HG03280 (cell line): Measurements from ENCODE around the gene CEP131.

Experiments
- ATAC-seq: cut with Tn5 transposase; IDR thresholded peaks from one replicate; pipeline ENCODE4 v1.9.1; 2021; ENCODE audit warnings: mild to moderate bottlenecking, moderate library complexity; ENCODE audit not compliant: unreplicated experiment

CEP131 gene

DNA sequence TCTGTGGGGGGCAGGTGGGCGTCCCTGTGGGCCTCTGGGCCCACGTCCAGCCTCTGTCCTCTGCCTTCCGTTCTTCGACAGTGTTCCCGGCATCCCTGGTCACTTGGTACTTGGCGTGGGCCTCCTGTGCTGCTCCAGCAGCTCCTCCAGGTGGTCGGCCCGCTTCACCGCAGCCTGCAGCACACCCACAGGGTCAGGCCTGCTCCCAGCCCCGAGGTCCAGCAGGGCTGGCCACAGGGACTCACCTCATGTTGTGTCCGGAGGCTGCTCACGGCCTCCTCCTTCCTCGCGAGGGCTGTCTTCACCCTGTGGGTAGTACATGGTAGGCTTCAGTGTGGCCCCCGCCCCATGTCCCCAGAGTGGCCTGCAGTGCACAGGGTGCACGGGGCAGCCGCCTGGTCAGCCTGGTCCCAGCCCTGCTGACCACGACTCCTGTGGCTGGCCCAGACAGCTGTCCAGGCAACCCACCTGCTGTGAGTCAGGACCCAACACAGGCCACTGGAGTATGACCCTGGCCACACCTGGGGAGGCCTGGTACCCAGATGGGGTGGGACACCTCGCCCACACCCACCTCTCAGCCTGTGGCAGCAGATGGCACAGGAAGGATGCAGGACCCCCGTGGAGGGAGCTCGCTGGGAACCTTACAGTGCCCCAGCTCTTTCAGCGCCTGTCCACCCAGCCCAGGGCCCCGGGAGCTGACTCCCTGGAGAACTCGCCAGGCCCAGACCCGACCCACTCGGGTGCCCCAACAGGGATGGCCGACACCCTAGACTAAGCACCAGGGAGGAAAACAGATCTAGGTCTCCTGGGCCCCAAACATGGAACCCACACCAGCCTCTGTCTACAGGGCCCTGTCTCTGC lies 32.9 kb downstream of the CEP131 start:
- no peak for ATAC-seq

- no peak for ATAC-seq
These were observed 33.7 kb downstream of the CEP131 start for GRCh38 chr17:81189016-81189415.

DNA sequence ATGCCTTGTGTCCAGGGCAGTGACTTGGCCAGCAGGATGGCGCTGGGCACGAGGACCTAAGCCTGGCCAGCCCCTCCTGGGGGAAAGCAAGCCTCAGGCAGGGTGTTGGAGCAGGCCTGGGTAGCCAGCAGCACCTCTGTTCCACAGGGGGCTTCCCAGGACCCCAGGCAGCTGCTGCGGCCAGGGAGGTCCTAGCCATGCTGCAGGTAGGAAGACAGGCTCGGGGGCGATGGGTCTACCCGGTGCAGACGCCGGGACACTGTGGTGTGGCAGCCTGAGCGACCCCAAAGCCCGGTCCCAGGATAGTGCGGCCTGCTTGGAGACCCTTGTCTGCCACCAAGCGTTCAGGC lies 34.3 kb downstream of the CEP131 start:
- no peak for ATAC-seq

GRCh38 chr17:81187586-81188490 lies 34.9 kb downstream of the CEP131 start:
- no peak for ATAC-seq

DNA sequence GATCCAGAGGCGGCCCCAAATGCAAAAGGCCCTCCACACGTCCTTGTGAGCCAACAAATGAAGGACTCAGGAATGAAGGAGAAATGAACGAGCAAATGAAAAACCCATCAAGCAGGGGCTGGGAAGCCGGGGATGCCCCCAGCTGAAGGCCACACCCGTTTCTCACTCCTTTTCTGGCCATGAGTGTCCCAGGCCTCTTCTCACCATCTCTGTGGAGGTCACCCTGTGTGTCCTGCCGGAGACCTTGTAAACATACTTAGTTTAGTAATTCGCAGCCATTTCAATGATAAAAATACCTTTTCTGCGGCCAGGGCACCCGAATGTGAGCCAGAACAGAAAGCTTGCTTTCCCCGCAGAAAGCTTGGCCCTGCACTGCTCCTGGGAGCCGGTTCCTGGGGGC lies 35.6 kb downstream of the CEP131 start:
- no peak for ATAC-seq

GRCh38 chr17:81186203-81186602 lies 36.6 kb downstream of the CEP131 start:
- ATAC-seq, result no peak

DNA sequence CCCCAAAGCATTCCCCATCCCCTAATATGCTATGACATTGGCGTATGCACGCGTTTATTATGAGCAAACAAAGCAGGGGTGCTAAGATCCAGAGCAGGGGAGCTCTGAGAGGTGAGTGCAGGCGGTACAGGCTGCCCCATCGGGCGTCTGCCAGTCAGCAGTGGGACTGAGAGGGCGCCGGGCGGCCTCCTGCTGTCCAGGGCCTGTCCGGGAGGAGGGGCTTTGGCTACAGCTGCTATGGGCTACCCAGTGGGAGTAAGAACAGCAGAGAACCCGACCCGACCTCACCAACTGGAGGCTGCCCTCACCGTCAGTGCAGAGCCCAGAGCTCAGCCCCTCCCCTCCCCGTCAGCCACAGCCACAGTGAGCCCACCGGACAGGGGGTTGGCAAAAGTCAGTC lies 38.2 kb downstream of the CEP131 start:
- ATAC-seq, result no peak

- ATAC-seq, result no peak
These were observed 39.0 kb downstream of the CEP131 start for GRCh38 chr17:81183807-81184206.

GRCh38 chr17:81183316-81183715 lies 39.4 kb downstream of the CEP131 start:
- no peak for ATAC-seq

- ATAC-seq, result no peak
These were observed 40.2 kb downstream of the CEP131 start for GRCh38 chr17:81182596-81182995.

DNA sequence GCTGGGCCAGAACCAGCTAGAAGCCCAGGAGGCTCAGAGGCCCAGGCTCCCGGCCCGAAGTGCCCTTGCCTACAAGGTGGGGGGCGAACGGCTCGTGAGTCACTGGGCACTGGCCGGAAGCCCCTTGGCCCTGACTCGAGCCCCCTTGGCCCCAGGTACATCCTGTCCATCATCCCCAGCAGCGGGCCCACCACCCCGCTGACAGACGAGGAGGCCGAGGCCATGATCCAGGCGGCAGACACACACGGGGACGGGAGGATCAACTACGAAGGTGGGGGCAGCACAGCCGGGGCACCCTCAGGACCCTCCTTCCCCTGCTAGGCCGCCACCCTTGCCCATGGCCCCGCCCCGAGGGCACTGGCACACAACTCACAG lies 41.0 kb downstream of the CEP131 start:
- no peak for ATAC-seq

GRCh38 chr17:81180836-81181810 lies 41.6 kb downstream of the CEP131 start:
- no peak for ATAC-seq

DNA sequence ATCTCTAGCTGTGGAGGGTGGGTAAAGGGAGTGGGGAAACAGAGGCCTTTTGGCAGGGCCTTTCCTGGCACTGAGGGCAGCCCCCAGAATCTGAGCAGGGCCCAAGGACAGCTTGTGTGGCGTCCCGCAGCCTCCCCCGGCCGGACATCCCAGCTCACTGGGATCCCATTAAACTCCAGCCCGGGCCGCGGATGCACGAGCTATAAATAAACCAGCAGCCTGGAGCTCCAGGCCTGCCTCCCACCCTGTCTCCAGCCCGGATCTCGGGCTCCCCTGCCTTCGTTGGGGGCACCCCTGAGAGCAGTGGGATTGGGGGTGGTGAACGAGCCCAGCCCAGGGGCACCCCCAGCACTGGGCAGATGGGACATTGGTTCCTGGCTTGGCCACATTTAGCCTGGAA lies 42.9 kb downstream of the CEP131 start:
- no peak for ATAC-seq

DNA sequence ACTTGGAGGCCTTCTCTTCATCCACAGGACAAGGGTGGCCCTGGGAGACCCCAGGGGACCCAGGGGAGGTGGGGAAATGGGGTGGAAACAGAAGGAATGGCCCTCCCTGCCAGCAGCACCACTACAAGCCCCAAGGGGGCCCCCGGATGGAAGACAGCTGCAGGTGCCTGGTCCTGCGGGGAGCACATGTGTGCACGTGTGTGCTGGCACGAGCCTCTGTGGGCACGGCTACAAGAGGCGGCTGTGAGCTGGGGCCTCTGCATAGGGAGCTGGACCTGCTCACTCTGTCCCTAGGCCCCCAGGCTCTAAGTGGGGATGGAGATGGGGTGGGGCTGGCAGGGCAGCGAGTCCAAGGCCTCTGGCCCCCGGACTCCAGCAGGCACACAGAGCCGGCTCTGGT lies 43.5 kb downstream of the CEP131 start:
- ATAC-seq, result no peak

GRCh38 chr17:81178136-81179091 lies 44.4 kb downstream of the CEP131 start:
- no peak for ATAC-seq

DNA sequence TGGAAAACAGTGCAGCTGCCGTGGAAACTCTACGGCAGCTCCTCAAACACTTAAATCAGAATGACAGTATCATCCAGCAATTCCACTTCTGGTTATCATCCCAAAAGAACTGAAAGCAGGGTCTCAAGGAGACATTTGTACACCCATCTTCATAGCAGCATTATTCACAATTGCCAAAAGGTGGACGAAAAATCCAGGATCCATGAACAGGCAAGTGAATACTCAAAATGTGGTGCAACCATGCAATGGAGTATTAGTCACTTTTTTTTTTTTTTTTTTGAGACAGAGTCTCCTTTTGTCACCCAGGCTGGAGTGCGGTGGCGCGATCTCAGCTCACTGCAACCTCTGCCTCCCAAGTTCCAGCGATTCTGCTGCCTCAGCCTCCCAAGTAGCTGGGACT lies 46.1 kb downstream of the CEP131 start:
- no peak for ATAC-seq

DNA sequence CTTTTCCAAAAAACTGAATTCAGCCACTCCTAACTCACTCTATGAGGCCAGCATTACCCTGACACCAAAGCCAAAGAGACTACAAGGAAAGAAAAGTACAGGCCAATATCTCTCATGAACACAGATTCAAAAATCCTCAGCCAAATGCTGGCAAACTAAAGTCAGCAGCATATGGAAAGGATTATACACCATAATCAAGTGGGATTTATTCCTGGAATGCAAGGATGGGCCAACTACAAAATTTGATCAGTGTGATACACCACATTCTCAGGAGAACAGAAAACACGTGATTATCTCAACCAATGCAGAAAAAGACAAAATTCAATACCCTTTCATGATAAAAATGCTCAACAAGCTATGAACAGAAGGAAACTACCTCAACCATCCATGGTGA lies 49.0 kb downstream of the CEP131 start:
- ATAC-seq, result no peak

DNA sequence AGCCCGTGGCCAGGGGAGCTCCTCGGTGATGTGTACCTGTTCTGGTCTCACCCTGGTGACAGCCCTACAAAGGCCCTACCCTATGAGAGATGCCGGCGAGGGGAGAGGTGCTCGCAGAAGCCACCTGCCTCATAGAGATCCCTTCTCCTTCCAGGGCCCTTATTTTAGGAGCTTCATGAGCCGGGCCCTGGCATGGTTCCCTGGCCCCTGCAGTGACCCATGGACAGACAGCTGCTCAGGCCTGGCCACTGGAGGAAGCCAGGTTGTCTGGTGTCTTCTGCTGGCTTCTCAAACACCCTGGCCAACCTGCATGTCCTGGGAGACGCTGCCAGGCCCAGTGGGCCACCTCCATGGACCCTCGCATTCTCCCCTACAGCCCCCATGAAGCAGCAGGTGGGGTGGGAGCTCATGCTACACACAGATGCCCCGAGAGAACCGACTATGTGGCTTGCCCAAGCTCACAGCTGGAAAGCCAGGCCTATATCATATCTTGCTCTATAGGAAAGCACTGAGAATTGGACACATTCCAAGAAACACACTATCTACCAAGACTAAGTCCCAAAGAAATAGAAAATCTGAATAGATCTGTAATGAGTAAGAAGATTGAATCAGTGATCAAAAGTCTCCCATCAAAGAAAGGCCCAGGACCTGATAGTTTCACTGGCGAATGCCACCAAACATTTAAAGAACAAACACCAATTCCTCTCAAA lies 49.6 kb downstream of the CEP131 start:
- no peak for ATAC-seq

DNA sequence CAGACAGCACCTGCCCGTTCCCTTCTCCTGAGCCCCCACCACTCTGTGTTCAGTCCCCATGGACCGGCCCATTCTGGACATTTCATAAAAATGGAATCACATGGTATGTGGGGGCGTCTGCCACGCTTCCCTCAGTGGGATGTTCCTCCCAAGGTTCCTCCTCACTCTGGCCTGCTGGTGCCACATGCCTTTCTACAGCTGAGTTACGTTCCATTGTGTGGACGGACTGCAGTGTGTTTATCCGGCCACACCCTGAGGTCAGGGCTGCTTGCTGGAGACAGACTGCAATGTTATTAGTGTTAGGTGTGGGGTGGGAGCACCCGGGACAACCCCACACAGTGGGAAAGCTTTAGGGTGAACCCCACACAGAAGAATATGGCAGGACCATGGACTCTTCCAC lies 50.8 kb downstream of the CEP131 start:
- ATAC-seq, result no peak
